IMR-90 (cell line): ENCODE results near the gene ZYX. TPM values are rescaled to one million over a fixed set of nuclear protein-coding genes. Genes with fewer than 3 reads are reported as not detected.
A peak's percentile ranks its signal among the peaks of the same experiment; 100 is the strongest.

Source experiments
- ATAC-seq: fragments of 200-7000 bp; cut with Tn5 transposase; 2 replicates; pipeline ENCODE4 v1.9.1; 2020; ENCODE audit warnings: low read depth, mild to moderate bottlenecking, moderate library complexity
- BruUV-seq: library from RNA; stranded (reverse); fragments of 400-500 nt; replicated peaks from 2 replicates; lab custom pipeline; 2021; lab: Mats Ljungman, UMichigan
- CTCF ChIA-PET: fragments of 300-600 bp; formaldehyde crosslinking; extraction: SDS; loops from one replicate; lab custom pipeline; 2021; ENCODE audit warnings: antibody characterized with exemption; lab: Yijun Ruan, JAX
- POLR2A ChIA-PET: fragments of 300-600 bp; sonication (Branson Sonifier 250); formaldehyde crosslinking; loops from one replicate; lab custom pipeline; 2022; ENCODE audit warnings: antibody characterized with exemption; ENCODE audit not compliant: unreplicated experiment; lab: Charles Lee
- DNase-seq: peaks from one replicate; pipeline ENCODE4 v3.0.0; 2013
- H2AFZ ChIP-seq: replicated peaks from 2 replicates; pipeline ENCODE3; 2013; ENCODE audit warnings: low read length, mild to moderate bottlenecking; ENCODE audit not compliant: poor library complexity
- H2AK5ac ChIP-seq: 2 replicates; pipeline ENCODE4 v1.6.1; 2013; ENCODE audit warnings: low read depth, low read length, inconsistent platforms
- H2AK9ac ChIP-seq: replicated peaks from 2 replicates; pipeline ENCODE3; 2013; ENCODE audit warnings: mild to moderate bottlenecking, low read depth, low read length, moderate library complexity; ENCODE audit not compliant: poor library complexity
- H2BK120ac ChIP-seq: 2 replicates; pipeline ENCODE4 v1.6.1; 2013; ENCODE audit warnings: low read depth, low read length, inconsistent platforms
- H2BK15ac ChIP-seq: 3 replicates; pipeline ENCODE4 v1.6.1; 2013; ENCODE audit warnings: low read depth, low read length, inconsistent platforms
- H2BK20ac ChIP-seq: 2 replicates; pipeline ENCODE4 v1.6.1; 2013; ENCODE audit warnings: low read depth, mild to moderate bottlenecking, inconsistent platforms, low read length, moderate library complexity
- H2BK5ac ChIP-seq: 2 replicates; pipeline ENCODE4 v1.6.1; 2013; ENCODE audit warnings: mild to moderate bottlenecking, low read depth, low read length, inconsistent platforms; ENCODE audit not compliant: poor library complexity, severe bottlenecking
- H3K14ac ChIP-seq: replicated peaks from 2 replicates; pipeline ENCODE4 v1.6.1; 2013; ENCODE audit warnings: low read depth, low read length, inconsistent platforms
- H3K18ac ChIP-seq: 2 replicates; pipeline ENCODE4 v1.6.1; 2013; ENCODE audit warnings: low read depth, low read length, control low read depth
- H3K23ac ChIP-seq: 2 replicates; pipeline ENCODE4 v1.6.1; 2013; ENCODE audit warnings: low read depth, low read length, inconsistent platforms
- H3K27ac ChIP-seq: 2 replicates; pipeline ENCODE4 v1.5.1; 2013; ENCODE audit warnings: mild to moderate bottlenecking, control low read depth, low read length; ENCODE audit not compliant: insufficient read depth
- H3K27me3 ChIP-seq: 2 replicates; pipeline ENCODE4 v1.6.1; 2013; ENCODE audit warnings: low read length; ENCODE audit not compliant: control insufficient read depth, insufficient read depth
- H3K36me3 ChIP-seq: 2 replicates; pipeline ENCODE4 v1.6.1; 2013; ENCODE audit warnings: low read length, mixed read lengths; ENCODE audit not compliant: control insufficient read depth, insufficient read depth
- H3K4ac ChIP-seq: 2 replicates; pipeline ENCODE4 v1.6.1; 2013; ENCODE audit warnings: low read depth, low read length, inconsistent platforms
- H3K4me1 ChIP-seq: 2 replicates; pipeline ENCODE4 v1.6.1; 2013; ENCODE audit warnings: low read length, mixed read lengths; ENCODE audit not compliant: control insufficient read depth, insufficient read depth
- H3K4me2 ChIP-seq: 2 replicates; pipeline ENCODE4 v1.6.1; 2013; ENCODE audit warnings: low read depth, mild to moderate bottlenecking, control low read depth, low read length, moderate library complexity
- H3K4me3 ChIP-seq: 2 replicates; pipeline ENCODE4 v1.5.1; 2013; ENCODE audit warnings: low read depth, mild to moderate bottlenecking, control low read depth, low read length, moderate library complexity; ENCODE audit not compliant: insufficient read depth
- H3K56ac ChIP-seq: 2 replicates; pipeline ENCODE4 v1.6.1; 2013; ENCODE audit warnings: low read length, inconsistent platforms; ENCODE audit not compliant: insufficient read depth; ENCODE audit errors: extremely low read depth
- H3K79me1 ChIP-seq, 2 experiments: 2 replicates each; pipeline ENCODE4 v1.6.1; 2013; ENCODE audit warnings: low read length in 2 of 2, inconsistent platforms in 1 of 2, low read depth in 1 of 2
- H3K9ac ChIP-seq: 2 replicates; pipeline ENCODE4 v1.6.1; 2013; ENCODE audit warnings: low read depth, low read length, control low read depth
- H3K9me1 ChIP-seq: 2 replicates; pipeline ENCODE4 v1.6.1; 2013; ENCODE audit warnings: low read length, inconsistent platforms; ENCODE audit not compliant: insufficient read depth
- H3K9me3 ChIP-seq: 2 replicates; pipeline ENCODE4 v1.6.1; 2013; ENCODE audit warnings: low read length; ENCODE audit not compliant: control insufficient read depth, insufficient read depth
- H4K20me1 ChIP-seq: 2 replicates; pipeline ENCODE4 v1.6.1; 2013; ENCODE audit warnings: low read length, inconsistent platforms; ENCODE audit not compliant: insufficient read depth
- H4K5ac ChIP-seq: 2 replicates; pipeline ENCODE4 v1.6.1; 2013; ENCODE audit warnings: mild to moderate bottlenecking, low read depth, low read length, control low read depth
- H4K8ac ChIP-seq, 2 experiments: 2 replicates each; pipeline ENCODE4 v1.6.1; 2013; ENCODE audit warnings: low read depth in 2 of 2, low read length in 2 of 2, control low read depth in 1 of 2, inconsistent platforms in 1 of 2
- H4K91ac ChIP-seq: 2 replicates; pipeline ENCODE4 v1.6.1; 2013; ENCODE audit warnings: low read depth, low read length, inconsistent platforms; ENCODE audit not compliant: insufficient read depth
- BHLHE40 ChIP-seq: fragments of 150-350 bp; IDR thresholded peaks from 2 replicates; pipeline ENCODE4 v1.6.1; 2016; ENCODE audit warnings: mild to moderate bottlenecking, low read depth, low read length
- CEBPB ChIP-seq: IDR thresholded peaks from 2 replicates; pipeline ENCODE4 v1.6.1; 2012; ENCODE audit warnings: low read depth, low read length, improper control_type of control experiment
- CHD1 ChIP-seq: IDR thresholded peaks from 2 replicates; pipeline ENCODE4 v1.6.1; 2012; ENCODE audit warnings: low read depth, low read length, improper control_type of control experiment
- FOS ChIP-seq: fragments of 150-350 bp; IDR thresholded peaks from 2 replicates; pipeline ENCODE4 v1.6.1; 2016; ENCODE audit warnings: low read depth, low read length
- MAFK ChIP-seq: IDR thresholded peaks from 2 replicates; pipeline ENCODE4 v1.6.1; 2012; ENCODE audit warnings: low read depth, low read length, improper control_type of control experiment
- MAZ ChIP-seq: IDR thresholded peaks from 2 replicates; pipeline ENCODE4 v1.6.1; 2012; ENCODE audit warnings: low read depth, mild to moderate bottlenecking, low read length, improper control_type of control experiment, moderate library complexity, borderline replicate concordance
- NFE2L2 ChIP-seq: fragments of 150-350 bp; IDR thresholded peaks from 2 replicates; pipeline ENCODE4 v1.6.1; 2016; ENCODE audit warnings: low read depth, mild to moderate bottlenecking, low read length
- POLR2A ChIP-seq: IDR thresholded peaks from 2 replicates; pipeline ENCODE4 v1.6.1; 2012; ENCODE audit warnings: mild to moderate bottlenecking, low read depth, low read length
- RAD21 ChIP-seq: IDR thresholded peaks from 2 replicates; pipeline ENCODE4 v1.6.1; 2012; ENCODE audit warnings: low read length, improper control_type of control experiment
- RCOR1 ChIP-seq: IDR thresholded peaks from 2 replicates; pipeline ENCODE4 v1.6.1; 2012; ENCODE audit warnings: mild to moderate bottlenecking, low read length, improper control_type of control experiment; ENCODE audit not compliant: insufficient replicate concordance
- SMC3 ChIP-seq: fragments of 150-350 bp; IDR thresholded peaks from 2 replicates; pipeline ENCODE4 v1.6.1; 2016; ENCODE audit warnings: low read depth, mild to moderate bottlenecking, antibody characterized with exemption, low read length, moderate library complexity
- WGBS, 2 experiments: methylation state at CpG; one replicate each; pipeline versions ENCODE4 v1.1.5 to v1.1.7; 2013; ENCODE audit warnings: missing lambda C conversion rate in 2 of 2; ENCODE audit not compliant: insufficient read length in 1 of 2; ENCODE audit errors: extremely low coverage in 2 of 2; 5-methylcytosine and 5-hydroxymethylcytosine counted together
- dilution Hi-C: fragments of 300-500 bp; cut with HindIII; formaldehyde crosslinking; loops from one replicate; pipeline ENCODE4 v1.14.3; 2018; ENCODE audit warnings: low sequenced_read_pairs; ENCODE audit not compliant: unreplicated experiment
- in situ Hi-C: fragments of 300-500 bp; cut with MboI; formaldehyde crosslinking; loops from 3 replicates; pipeline ENCODE4 v1.14.3; 2019; ENCODE audit warnings: low sequenced_read_pairs, inconsistent platforms, mixed read lengths
- intact Hi-C: fragments of 100-400 bp; cut with micrococcal nuclease; formaldehyde crosslinking; loops from 2 replicates; pipeline ENCODE4 v1.10.0; 2022
- polyA plus RNA-seq, 3 experiments: library from polyadenylated mRNA; depleted of rRNA; stranded (reverse); fragments of >200 nt; gene quantifications; 2 replicates each; pipeline ENCODE4 v1.2.3, GENCODE V29; 2012; ENCODE audit warnings: low replicate concordance in 1 of 3
- total RNA-seq: library from RNA; depleted of rRNA; stranded (reverse); fragments of >200 nt; gene quantifications from 2 replicates; pipeline ENCODE4 v1.2.3, GENCODE V29; 2012
- TF ChIP-seq, protein P1 (sequence below): fragments of 150-350 bp; IDR thresholded peaks from 2 replicates; pipeline ENCODE4 v1.6.1; 2017; ENCODE audit warnings: mild to moderate bottlenecking, antibody characterized with exemption, low read length, low read depth
- TF ChIP-seq, protein P2 (sequence below): conservative IDR thresholded peaks from 2 replicates; pipeline ENCODE4 v1.5.1; 2012; ENCODE audit warnings: mild to moderate bottlenecking, low read depth, low read length, improper control_type of control experiment

The ZYX gene
- total and polyA plus RNA-seq, 2 of the 4 experiments (the other 2 are of a cell fraction): 22.6 to 334 TPM

DNA sequence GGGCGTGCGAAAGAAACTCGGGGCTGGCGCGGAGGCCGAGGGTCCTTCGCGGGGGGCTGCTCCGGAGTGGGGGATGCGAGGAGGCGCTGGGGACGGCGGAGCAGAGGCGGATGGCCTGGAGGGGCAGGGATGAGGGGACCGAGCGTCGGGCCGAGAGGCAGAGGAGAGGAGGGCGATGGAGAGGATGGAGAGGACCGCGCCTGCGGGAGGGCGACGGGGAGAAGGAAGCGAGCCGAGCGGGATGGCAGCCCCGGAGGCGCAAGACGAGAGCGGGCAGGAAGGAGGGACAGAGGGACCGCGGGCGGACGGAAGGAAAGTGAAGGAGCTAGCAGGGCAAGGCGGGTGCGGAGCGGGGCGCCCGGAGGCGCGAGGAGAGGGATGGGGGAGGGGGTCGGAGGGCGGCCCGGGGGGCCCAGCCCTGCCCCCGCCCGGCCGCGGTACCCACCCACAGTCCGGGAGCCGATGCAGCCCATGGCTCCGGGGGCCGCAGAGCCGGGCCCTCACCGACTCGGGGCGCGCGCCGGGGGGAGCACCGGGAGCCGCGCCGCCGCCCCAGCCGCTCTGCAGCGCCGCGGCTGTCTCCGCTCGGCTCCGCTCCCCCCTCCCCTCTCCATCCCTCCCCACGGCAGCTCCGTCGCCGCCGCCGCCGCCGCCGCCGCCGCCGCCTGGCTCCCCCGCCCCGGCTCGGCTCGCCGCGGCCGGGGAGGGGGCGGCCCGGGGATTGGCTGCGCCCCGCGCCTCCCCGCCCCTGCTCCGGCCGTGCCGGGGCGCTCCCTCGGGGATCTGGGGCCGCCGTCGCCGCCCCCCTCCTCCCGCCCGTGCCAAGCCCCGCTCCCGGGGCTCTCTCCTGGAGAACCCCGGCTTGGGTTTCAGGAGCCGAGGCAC, 18.8 kb upstream of the ZYX start, which contains the start of gene FAM131B:
Gene FAM131B, minus strand, starts transcription at position 583 of the 885 bp plus-strand sequence. Its CDS starts 110 bp downstream, at position 473.
- H3K9ac ChIP-seq: peak within 1 kb of the TSS; percentile 58
- H4K5ac ChIP-seq: no peak within 1 kb of the TSS
- H2AK5ac ChIP-seq: no peak within 1 kb of the TSS
- H3K9me1 ChIP-seq: no peaks in the 10 kb centered on the region
- TF ChIP-seq SMC3 (no peak), BHLHE40 (no peak), CEBPB (no peak), POLR2A (no peak), CHD1 (no peak), MAFK (no peak), RAD21 (no peak), NFE2L2 (no peak), MAZ (no peak; the same call in 1 of the 2 replicates), RCOR1 (no peak), FOS (no peak)
- TF ChIP-seq, protein P1, sequence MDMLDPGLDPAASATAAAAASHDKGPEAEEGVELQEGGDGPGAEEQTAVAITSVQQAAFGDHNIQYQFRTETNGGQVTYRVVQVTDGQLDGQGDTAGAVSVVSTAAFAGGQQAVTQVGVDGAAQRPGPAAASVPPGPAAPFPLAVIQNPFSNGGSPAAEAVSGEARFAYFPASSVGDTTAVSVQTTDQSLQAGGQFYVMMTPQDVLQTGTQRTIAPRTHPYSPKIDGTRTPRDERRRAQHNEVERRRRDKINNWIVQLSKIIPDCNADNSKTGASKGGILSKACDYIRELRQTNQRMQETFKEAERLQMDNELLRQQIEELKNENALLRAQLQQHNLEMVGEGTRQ: no peak
- TF ChIP-seq, protein P2, sequence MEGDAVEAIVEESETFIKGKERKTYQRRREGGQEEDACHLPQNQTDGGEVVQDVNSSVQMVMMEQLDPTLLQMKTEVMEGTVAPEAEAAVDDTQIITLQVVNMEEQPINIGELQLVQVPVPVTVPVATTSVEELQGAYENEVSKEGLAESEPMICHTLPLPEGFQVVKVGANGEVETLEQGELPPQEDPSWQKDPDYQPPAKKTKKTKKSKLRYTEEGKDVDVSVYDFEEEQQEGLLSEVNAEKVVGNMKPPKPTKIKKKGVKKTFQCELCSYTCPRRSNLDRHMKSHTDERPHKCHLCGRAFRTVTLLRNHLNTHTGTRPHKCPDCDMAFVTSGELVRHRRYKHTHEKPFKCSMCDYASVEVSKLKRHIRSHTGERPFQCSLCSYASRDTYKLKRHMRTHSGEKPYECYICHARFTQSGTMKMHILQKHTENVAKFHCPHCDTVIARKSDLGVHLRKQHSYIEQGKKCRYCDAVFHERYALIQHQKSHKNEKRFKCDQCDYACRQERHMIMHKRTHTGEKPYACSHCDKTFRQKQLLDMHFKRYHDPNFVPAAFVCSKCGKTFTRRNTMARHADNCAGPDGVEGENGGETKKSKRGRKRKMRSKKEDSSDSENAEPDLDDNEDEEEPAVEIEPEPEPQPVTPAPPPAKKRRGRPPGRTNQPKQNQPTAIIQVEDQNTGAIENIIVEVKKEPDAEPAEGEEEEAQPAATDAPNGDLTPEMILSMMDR: no peak
- dilution Hi-C loops: no loop called here
- no peak within 1 kb of the TSS for H2BK5ac ChIP-seq
- no peak within 1 kb of the TSS; the same call in 1 of the 2 replicates for H4K91ac ChIP-seq
- H3K4me3 ChIP-seq: peak within 1 kb of the TSS; percentile 84
- no peaks in the 10 kb centered on the region for H3K79me1 ChIP-seq
- no peaks in the 10 kb centered on the region for H3K9me3 ChIP-seq
- H3K18ac ChIP-seq: no peak within 1 kb of the TSS
- H2AFZ ChIP-seq: peak within 1 kb of the TSS; percentile 88
- no peak within 1 kb of the TSS for H3K14ac ChIP-seq
- no peak within 1 kb of the TSS; the same call in 1 of the 2 replicates for H3K27ac ChIP-seq
- no peak within 1 kb of the TSS for H3K56ac ChIP-seq
- no peak within 1 kb of the TSS for H2BK120ac ChIP-seq
- H4K8ac ChIP-seq: no peak within 1 kb of the TSS
- ChIA-PET POLR2A (no interaction called here), CTCF (interaction anchor here (0.6 kb wide), 1 partner anchor 18 kb away, joined by 5 read pairs; no protein-coding TSS in a partner anchor)
- BruUV-seq: no TSS peak
- 0% methylated on average over 17 of the region's 112 CpGs; no CpG with 5 or more reads in 1 of the 2 experiments for WGBS, 2 experiments
- H3K23ac ChIP-seq: peak within 1 kb of the TSS; percentile 71; the same call in 1 of the 2 replicates
- peak within 1 kb of the TSS; percentile 68 for H2AK9ac ChIP-seq
- H3K4me1 ChIP-seq: no peaks in the 10 kb centered on the region
- in situ Hi-C loops: no loop called here
- no peak within 1 kb of the TSS for H3K4ac ChIP-seq
- peaks cover 40% of the 10 kb centered on the region for H3K27me3 ChIP-seq
- no peak for DNase-seq
- ATAC-seq: peak; percentile 76
- H2BK20ac ChIP-seq: no peak within 1 kb of the TSS
- H3K36me3 ChIP-seq: peaks cover 2% of the 10 kb centered on the region; the same call in 1 of the 2 replicates
- H3K4me2 ChIP-seq: peak within 1 kb of the TSS; percentile 90
- H2BK15ac ChIP-seq: no peak within 1 kb of the TSS
- no peaks in the 10 kb centered on the region for H4K20me1 ChIP-seq
- intact Hi-C loops: no loop called here
